GM12865 (cell line): ENCODE data around the gene SCN5A.

ENCODE experiments used
- DNase-seq: peaks from one replicate; pipeline ENCODE4 v3.0.0; 2010; ENCODE audit warnings: low read depth
- H3K4me3 ChIP-seq: 2 replicates; pipeline ENCODE4 v1.5.1; 2011; ENCODE audit warnings: mild to moderate bottlenecking, low read depth, low read length, control low read depth
- TF ChIP-seq, protein P1 (sequence below): IDR thresholded peaks from 2 replicates; pipeline ENCODE4 v1.5.1; 2011; ENCODE audit warnings: low read length, control low read depth, low read depth, inconsistent platforms; ENCODE audit not compliant: insufficient read depth; ENCODE audit errors: missing control alignments

The SCN5A gene

DNA sequence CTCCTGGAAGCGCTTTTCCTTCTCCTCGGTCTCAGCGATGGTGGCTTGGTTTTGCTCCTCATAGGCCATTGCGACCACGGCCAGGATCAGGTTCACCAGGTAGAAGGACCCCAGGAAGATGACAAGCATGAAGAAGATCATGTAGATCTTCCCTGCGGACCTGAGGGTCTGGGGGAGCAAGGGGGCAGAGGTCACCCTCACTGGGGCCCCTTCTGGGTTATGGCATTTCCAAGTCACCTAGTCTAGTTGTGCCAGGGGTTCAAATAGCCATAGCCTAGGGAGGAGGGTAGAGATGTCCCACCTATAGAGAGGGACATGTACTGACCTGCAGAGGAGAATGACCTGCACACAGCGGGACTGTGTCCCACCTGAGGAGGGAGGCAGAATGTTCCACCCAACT is 43.5 kb downstream of the SCN5A start:
- TF ChIP-seq, protein P1, sequence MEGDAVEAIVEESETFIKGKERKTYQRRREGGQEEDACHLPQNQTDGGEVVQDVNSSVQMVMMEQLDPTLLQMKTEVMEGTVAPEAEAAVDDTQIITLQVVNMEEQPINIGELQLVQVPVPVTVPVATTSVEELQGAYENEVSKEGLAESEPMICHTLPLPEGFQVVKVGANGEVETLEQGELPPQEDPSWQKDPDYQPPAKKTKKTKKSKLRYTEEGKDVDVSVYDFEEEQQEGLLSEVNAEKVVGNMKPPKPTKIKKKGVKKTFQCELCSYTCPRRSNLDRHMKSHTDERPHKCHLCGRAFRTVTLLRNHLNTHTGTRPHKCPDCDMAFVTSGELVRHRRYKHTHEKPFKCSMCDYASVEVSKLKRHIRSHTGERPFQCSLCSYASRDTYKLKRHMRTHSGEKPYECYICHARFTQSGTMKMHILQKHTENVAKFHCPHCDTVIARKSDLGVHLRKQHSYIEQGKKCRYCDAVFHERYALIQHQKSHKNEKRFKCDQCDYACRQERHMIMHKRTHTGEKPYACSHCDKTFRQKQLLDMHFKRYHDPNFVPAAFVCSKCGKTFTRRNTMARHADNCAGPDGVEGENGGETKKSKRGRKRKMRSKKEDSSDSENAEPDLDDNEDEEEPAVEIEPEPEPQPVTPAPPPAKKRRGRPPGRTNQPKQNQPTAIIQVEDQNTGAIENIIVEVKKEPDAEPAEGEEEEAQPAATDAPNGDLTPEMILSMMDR: no peak
- H3K4me3 ChIP-seq: no peak overlapping the region
- no peak for DNase-seq

DNA sequence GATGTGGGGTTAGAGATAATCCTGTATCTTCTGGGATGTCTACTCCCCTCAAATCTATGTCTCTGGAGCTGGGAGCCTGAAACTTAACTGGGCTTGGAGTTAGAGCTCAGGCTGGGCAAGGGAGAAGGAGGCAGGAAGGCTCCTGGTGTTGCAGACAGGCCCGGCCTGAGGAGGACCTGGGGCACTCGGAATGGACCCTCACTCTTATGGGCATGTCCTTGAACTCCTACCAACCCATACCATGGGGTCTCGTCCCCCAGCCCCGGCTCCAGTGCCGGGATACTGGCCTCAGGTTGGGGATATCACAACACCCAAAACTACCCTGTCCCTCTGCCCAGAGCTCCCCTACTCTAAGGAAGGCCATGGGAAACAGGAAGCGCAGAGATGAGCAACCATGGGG is 45.2 kb downstream of the SCN5A start:
- DNase-seq: no peak
- TF ChIP-seq, protein P1: no peak
- H3K4me3 ChIP-seq: no peak overlapping the region

GRCh38 chr3:38603731-38604131 is 45.8 kb downstream of the SCN5A start:
- TF ChIP-seq, protein P1: no peak
- DNase-seq: no peak
- H3K4me3 ChIP-seq: no peak overlapping the region

GRCh38 chr3:38602576-38603250 is 46.8 kb downstream of the SCN5A start:
- TF ChIP-seq, protein P1: no peak
- H3K4me3 ChIP-seq: no peak overlapping the region
- no peak for DNase-seq

DNA sequence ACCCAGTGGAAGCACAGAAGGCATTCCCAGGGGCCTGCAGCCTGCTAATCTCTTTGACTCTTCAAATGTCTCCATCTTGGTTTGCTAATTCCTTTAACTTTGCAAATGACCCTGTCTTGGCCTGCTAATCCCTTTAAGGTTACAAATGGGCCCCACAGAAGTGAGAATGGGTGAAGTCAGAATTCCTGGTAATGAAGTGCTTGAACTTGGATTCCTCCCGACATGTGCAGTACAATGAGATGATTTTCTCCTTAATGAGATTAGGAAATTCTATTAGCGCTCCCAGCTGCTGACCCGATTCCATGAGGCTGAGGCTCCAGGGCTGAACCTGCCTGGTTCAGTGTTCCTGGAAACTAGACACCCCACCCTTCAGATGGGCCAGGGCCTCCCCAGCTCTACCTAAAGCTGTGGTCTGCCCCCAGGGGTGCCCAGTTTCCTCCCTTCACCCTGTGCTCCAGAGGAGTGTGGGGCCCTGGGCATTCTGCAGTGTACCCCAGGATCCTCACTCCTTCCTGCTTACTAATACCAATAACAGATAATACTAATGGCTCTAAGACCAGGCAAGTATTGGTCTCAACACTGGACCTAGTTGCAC is 47.4 kb downstream of the SCN5A start:
- TF ChIP-seq, protein P1: no peak

DNA sequence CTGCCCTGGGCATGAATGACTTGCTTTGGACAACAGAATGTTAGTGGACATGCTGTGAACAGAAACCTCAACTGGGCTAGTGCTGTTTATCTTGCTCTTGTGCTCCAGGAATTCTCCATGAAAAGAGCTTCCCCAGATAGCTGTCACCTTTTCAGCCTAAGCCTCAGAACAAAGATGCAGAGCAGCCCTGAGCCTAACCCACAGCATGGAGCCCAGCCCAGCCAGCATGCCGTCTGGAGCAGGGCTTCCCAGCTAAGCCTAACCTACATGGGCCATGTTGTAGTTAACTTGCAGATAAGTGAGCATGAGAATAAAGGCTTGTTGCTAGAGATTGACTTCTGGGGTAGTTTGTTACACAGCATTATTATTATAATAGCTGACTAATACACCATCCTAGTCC is 48.9 kb downstream of the SCN5A start:
- DNase-seq: no peak
- TF ChIP-seq, protein P1: no peak
- H3K4me3 ChIP-seq: no peak overlapping the region

More for the DNA sequence above, 47.4 kb downstream of the SCN5A start:
- H3K4me3 ChIP-seq: no peak overlapping the region
- no peak for DNase-seq

DNA sequence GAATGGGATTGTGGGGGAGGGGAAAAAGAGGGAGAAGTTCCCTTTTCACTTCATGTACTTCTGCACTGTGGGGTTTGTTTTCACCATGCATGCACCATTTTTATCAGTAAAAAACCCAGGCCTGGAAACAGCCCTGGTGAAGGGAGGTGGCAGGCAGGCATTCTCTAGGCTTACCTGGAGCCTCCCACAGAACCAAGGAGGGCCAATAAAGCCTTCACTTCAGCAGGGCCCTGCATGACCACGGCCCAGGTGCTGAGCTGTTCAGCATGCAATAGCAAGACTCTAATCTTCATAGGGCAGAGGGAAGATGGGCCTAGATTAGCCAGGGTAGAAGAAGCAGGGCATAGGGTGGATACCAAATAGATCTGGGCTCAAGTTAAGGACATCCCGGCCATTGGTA is 49.6 kb downstream of the SCN5A start:
- no peak overlapping the region for H3K4me3 ChIP-seq
- DNase-seq: no peak
- TF ChIP-seq, protein P1: no peak
